ENCODE measurements around the gene RCC1. TPM values are rescaled to one million over a fixed set of nuclear protein-coding genes. Genes with fewer than 3 reads are reported as not detected.
"Not testable (repeated sequence)": the region's sequence is repeated elsewhere in the genome, so short reads cannot be mapped to it uniquely, and the experiment has no call there.

Gene RCC1
- total RNA-seq, 1 experiment from 2014 or later: 103 TPM

- ChIA-PET POLR2A (no interaction called here), CTCF (no interaction called here)
- Mint-ChIP-seq H3K36me3 (peaks cover 38% of the 10 kb centered on the region), H3K4me1 (no peaks in the 10 kb centered on the region), H3K27me3 (ENCODE audit: low read depth) (no peaks in the 10 kb centered on the region), H3K27ac (no peak overlapping the region), H3K4me3 (no peak overlapping the region), H3K9me3 (no peaks in the 10 kb centered on the region)
- DNase-seq (ENCODE audit: low spot score): no peak
- no peak for ATAC-seq
- TF ChIP-seq, protein P1, sequence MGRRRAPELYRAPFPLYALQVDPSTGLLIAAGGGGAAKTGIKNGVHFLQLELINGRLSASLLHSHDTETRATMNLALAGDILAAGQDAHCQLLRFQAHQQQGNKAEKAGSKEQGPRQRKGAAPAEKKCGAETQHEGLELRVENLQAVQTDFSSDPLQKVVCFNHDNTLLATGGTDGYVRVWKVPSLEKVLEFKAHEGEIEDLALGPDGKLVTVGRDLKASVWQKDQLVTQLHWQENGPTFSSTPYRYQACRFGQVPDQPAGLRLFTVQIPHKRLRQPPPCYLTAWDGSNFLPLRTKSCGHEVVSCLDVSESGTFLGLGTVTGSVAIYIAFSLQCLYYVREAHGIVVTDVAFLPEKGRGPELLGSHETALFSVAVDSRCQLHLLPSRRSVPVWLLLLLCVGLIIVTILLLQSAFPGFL (CRISPR knock-in tag; IDR thresholded peaks at IDR 0.05; ENCODE audit: borderline replicate concordance): no peak
- no peak for TF ChIP-seq STAT6 (CRISPR knock-in tag; conservative IDR thresholded peaks at IDR 0.05; ENCODE audit: low read depth)
- TF ChIP-seq CDX4 (CRISPR knock-in tag; IDR thresholded peaks at IDR 0.05; ENCODE audit: borderline replicate concordance): no peak
- TF ChIP-seq CBFB (CRISPR knock-in tag; IDR thresholded peaks at IDR 0.05; ENCODE audit: low read depth): no peak
- no peak for TF ChIP-seq HMGA2 (CRISPR knock-in tag; IDR thresholded peaks at IDR 0.05)
- no peak for TF ChIP-seq SMAD4 (CRISPR knock-in tag; IDR thresholded peaks at IDR 0.05)
- TF ChIP-seq ATF2 (CRISPR knock-in tag; IDR thresholded peaks at IDR 0.05; ENCODE audit: borderline replicate concordance, low read depth): no peak
- TF ChIP-seq NFYB (CRISPR knock-in tag; conservative IDR thresholded peaks at IDR 0.05; ENCODE audit: low read depth): no peak
Observed at GRCh38 chr1:28538286-28538685, 32.4 kb downstream of the RCC1 start.

DNA sequence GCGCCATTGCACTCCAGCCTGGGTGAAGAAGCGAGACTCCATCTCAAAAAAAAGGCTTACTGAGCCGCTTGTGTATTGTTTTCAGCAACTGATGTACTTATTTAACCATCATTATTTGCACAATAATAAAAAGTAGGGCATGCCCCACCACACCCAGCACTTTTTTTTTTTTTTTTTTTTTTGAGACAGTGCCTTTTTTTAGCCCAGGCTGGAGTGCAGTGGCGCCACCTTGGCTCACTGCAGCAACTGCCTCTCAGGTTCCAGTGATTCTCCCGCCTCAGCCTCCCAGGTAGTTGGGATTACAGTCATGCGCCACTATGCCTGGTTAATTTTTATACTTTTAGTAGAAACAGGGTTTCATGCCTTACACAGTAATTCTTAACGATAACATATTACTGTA, 34.8 kb downstream of the RCC1 start:
- Mint-ChIP-seq H3K36me3 (peaks cover 25% of the 10 kb centered on the region), H3K9me3 (no peaks in the 10 kb centered on the region), H3K4me1 (no peaks in the 10 kb centered on the region), H3K27ac (no peak overlapping the region), H3K27me3 (ENCODE audit: low read depth) (no peaks in the 10 kb centered on the region), H3K4me3 (no peak overlapping the region)
- TF ChIP-seq ZMAT4 (CRISPR knock-in tag; IDR thresholded peaks at IDR 0.05) (no peak), ZNF512 (CRISPR knock-in tag; IDR thresholded peaks at IDR 0.05; ENCODE audit: borderline replicate concordance) (no peak), ZNF138 (CRISPR knock-in tag; conservative IDR thresholded peaks at IDR 0.05) (no peak), MLX (CRISPR knock-in tag; IDR thresholded peaks at IDR 0.05) (no peak), ZBTB21 (CRISPR knock-in tag; IDR thresholded peaks at IDR 0.05; ENCODE audit: borderline replicate concordance) (no peak), FOXJ3 (CRISPR knock-in tag; IDR thresholded peaks at IDR 0.05; ENCODE audit: borderline replicate concordance) (no peak), ATF1 (CRISPR knock-in tag; IDR thresholded peaks at IDR 0.05) (no peak), IRF2 (CRISPR knock-in tag; IDR thresholded peaks at IDR 0.05; ENCODE audit: borderline replicate concordance, low read depth) (no peak), ZNF671 (CRISPR knock-in tag; IDR thresholded peaks at IDR 0.05) (no peak)
- TF ChIP-seq, protein P2, sequence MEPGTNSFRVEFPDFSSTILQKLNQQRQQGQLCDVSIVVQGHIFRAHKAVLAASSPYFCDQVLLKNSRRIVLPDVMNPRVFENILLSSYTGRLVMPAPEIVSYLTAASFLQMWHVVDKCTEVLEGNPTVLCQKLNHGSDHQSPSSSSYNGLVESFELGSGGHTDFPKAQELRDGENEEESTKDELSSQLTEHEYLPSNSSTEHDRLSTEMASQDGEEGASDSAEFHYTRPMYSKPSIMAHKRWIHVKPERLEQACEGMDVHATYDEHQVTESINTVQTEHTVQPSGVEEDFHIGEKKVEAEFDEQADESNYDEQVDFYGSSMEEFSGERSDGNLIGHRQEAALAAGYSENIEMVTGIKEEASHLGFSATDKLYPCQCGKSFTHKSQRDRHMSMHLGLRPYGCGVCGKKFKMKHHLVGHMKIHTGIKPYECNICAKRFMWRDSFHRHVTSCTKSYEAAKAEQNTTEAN (CRISPR knock-in tag; IDR thresholded peaks at IDR 0.05): no peak
- TF ChIP-seq, protein P3, sequence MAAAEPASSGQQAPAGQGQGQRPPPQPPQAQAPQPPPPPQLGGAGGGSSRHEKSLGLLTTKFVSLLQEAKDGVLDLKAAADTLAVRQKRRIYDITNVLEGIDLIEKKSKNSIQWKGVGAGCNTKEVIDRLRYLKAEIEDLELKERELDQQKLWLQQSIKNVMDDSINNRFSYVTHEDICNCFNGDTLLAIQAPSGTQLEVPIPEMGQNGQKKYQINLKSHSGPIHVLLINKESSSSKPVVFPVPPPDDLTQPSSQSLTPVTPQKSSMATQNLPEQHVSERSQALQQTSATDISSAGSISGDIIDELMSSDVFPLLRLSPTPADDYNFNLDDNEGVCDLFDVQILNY (CRISPR knock-in tag; IDR thresholded peaks at IDR 0.05): no peak
- ATAC-seq (peak; percentile 29), DNase-seq (ENCODE audit: low spot score) (no peak)
- POLR2A ChIA-PET: no interaction called here
- CTCF ChIA-PET: interaction anchor here (1.3 kb wide), 1 partner anchor 62 kb away, joined by 6 read pairs; no protein-coding TSS in a partner anchor

- H3K4me3 Mint-ChIP-seq; H3K9me3 Mint-ChIP-seq; DNase-seq (ENCODE audit: low spot score); H3K27me3 Mint-ChIP-seq (ENCODE audit: low read depth); POLR2A ChIA-PET; ATAC-seq; H3K4me1 Mint-ChIP-seq: not testable (repeated sequence)
- peaks cover 17% of the 10 kb centered on the region for H3K36me3 Mint-ChIP-seq
- CTCF ChIA-PET: interaction anchor here (0.6 to 1.3 kb wide), 2 partner anchors 61 to 429 kb away, joined by 3 to 6 read pairs; no protein-coding TSS in a partner anchor
- H3K27ac Mint-ChIP-seq: peak overlapping the region; percentile 89
Observed at GRCh38 chr1:28541414-28542015, 35.7 kb downstream of the RCC1 start.
